HEK293 (cell line): ENCODE data around the gene RDH5.

Source experiments
- ATF2 ChIP-seq: fragments of 450-650 bp; formaldehyde crosslinking; IDR thresholded peaks from 2 replicates; pipeline ENCODE4 v1.5.1; 2016; ENCODE audit warnings: missing biosample characterization, missing genetic modification characterization, low read depth
- BCL11B ChIP-seq: fragments of 450-650 bp; formaldehyde crosslinking; IDR thresholded peaks from 2 replicates; pipeline ENCODE4 v1.5.1; 2016; ENCODE audit warnings: low read depth, missing biosample characterization, missing genetic modification characterization
- KLF16 ChIP-seq: fragments of 450-650 bp; formaldehyde crosslinking; IDR thresholded peaks from 2 replicates; pipeline ENCODE4 v1.5.1; 2017; ENCODE audit warnings: missing biosample characterization, missing genetic modification characterization
- KLF8 ChIP-seq: fragments of 450-650 bp; formaldehyde crosslinking; IDR thresholded peaks from 2 replicates; pipeline ENCODE4 v1.5.1; 2016; ENCODE audit warnings: missing biosample characterization, missing genetic modification characterization
- PBX3 ChIP-seq: sonication (generic); formaldehyde crosslinking; IDR thresholded peaks from 2 replicates; pipeline ENCODE4 v1.8.1; 2022; ENCODE audit warnings: mild to moderate bottlenecking, moderate library complexity, missing genetic modification reagents
- PRDM6 ChIP-seq: fragments of 450-650 bp; formaldehyde crosslinking; IDR thresholded peaks from 2 replicates; pipeline ENCODE4 v1.5.1; 2017; ENCODE audit warnings: missing biosample characterization, missing genetic modification characterization
- SP2 ChIP-seq: fragments of 450-650 bp; formaldehyde crosslinking; IDR thresholded peaks from 2 replicates; pipeline ENCODE4 v1.5.1; 2016; ENCODE audit warnings: missing biosample characterization, missing genetic modification characterization
- ZBTB26 ChIP-seq: fragments of 450-650 bp; formaldehyde crosslinking; optimal IDR thresholded peaks from 2 replicates; pipeline ENCODE3; 2016; ENCODE audit warnings: missing biosample characterization, mild to moderate bottlenecking, missing genetic modification characterization
- ZFP3 ChIP-seq: fragments of 450-650 bp; formaldehyde crosslinking; IDR thresholded peaks from 2 replicates; pipeline ENCODE4 v1.5.1; 2016; ENCODE audit warnings: low read depth, missing biosample characterization, missing genetic modification characterization
- ZNF138 ChIP-seq: fragments of 450-650 bp; formaldehyde crosslinking; IDR thresholded peaks from 2 replicates; pipeline ENCODE4 v1.5.1; 2016; ENCODE audit warnings: missing biosample characterization, missing genetic modification characterization, borderline replicate concordance
- ZNF324 ChIP-seq: fragments of 450-650 bp; formaldehyde crosslinking; IDR thresholded peaks from 2 replicates; pipeline ENCODE4 v1.5.1; 2016; ENCODE audit warnings: missing biosample characterization, missing genetic modification characterization
- ZNF350 ChIP-seq: fragments of 450-650 bp; formaldehyde crosslinking; IDR thresholded peaks from 2 replicates; pipeline ENCODE4 v1.5.0; 2017; ENCODE audit warnings: missing biosample characterization, mild to moderate bottlenecking, missing genetic modification characterization
- ZNF548 ChIP-seq: fragments of 450-650 bp; formaldehyde crosslinking; IDR thresholded peaks from 2 replicates; pipeline ENCODE4 v1.5.1; 2016; ENCODE audit warnings: missing biosample characterization, missing genetic modification characterization
- ZNF560 ChIP-seq: fragments of 450-650 bp; formaldehyde crosslinking; IDR thresholded peaks from 2 replicates; pipeline ENCODE4 v1.5.1; 2017; ENCODE audit warnings: missing biosample characterization, missing genetic modification characterization, borderline replicate concordance
- ZNF837 ChIP-seq: fragments of 450-650 bp; formaldehyde crosslinking; IDR thresholded peaks from 2 replicates; pipeline ENCODE4 v1.5.1; 2016; ENCODE audit warnings: missing biosample characterization, missing genetic modification characterization
- TF ChIP-seq, protein P1 (sequence below): fragments of 450-650 bp; formaldehyde crosslinking; IDR thresholded peaks from 2 replicates; pipeline ENCODE4 v1.5.1; 2016; ENCODE audit warnings: missing biosample characterization, missing genetic modification characterization
- TF ChIP-seq, protein P2 (sequence below): fragments of 450-650 bp; formaldehyde crosslinking; IDR thresholded peaks from 2 replicates; pipeline ENCODE4 v1.5.1; 2016; ENCODE audit warnings: missing biosample characterization, missing genetic modification characterization, borderline replicate concordance
- TF ChIP-seq, protein P3 (sequence below): fragments of 450-650 bp; formaldehyde crosslinking; IDR thresholded peaks from 2 replicates; pipeline ENCODE4 v1.5.1; 2017; ENCODE audit warnings: missing biosample characterization, missing genetic modification characterization
- TF ChIP-seq, protein P4 (sequence below): fragments of 450-650 bp; formaldehyde crosslinking; IDR thresholded peaks from 2 replicates; pipeline ENCODE4; 2016; ENCODE audit warnings: missing biosample characterization, missing genetic modification characterization
- TF ChIP-seq, protein P5 (sequence below): fragments of 450-650 bp; formaldehyde crosslinking; conservative IDR thresholded peaks from 2 replicates; pipeline ENCODE4 v1.5.1; 2016; ENCODE audit warnings: low read depth, missing biosample characterization, missing genetic modification characterization

Gene RDH5

DNA sequence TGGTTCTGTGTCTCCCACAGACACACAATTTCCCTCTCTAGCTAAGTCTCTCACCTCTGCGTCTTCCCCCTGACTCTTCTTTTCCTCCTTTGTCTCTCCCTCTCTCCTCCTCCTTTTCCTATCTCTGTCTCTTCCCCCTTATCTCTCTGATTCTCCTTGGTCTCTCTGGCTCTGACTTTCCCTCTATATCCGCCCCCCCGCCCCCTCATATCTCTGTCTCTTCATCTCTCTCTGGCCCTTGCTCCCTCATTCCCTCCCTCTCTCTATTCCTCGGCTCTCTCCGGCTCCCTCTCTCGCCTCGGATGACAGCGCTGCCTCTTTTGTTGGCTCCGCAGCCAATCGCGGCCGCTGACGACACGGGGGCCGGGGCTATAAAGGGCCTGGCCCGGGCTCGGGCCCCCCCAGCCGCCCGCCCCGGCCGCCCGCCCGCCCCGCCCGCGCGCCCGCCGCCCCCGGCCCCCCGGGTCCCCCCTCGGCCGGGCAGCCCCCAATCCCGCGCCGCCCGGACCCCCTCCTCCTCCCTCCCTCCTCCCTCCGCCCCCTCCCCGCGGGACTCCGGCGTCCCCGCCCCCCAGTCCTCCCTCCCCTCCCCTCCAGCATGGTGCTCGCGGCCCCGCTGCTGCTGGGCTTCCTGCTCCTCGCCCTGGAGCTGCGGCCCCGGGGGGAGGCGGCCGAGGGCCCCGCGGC, 22.7 kb downstream of the RDH5 start, which contains the start of gene GDF11 (continued):
- TF ChIP-seq PRDM6 (no peak), ZNF350 (tag by site-specific recombination) (no peak), ATF2 (tag by site-specific recombination) (no peak), PBX3 (CRISPR knock-in tag) (no peak), KLF8 (tag by site-specific recombination) (0 out of 2 replicates have a peak, but pooled peaks have one; percentile 35), ZNF138 (tag by site-specific recombination) (no peak), ZNF324 (tag by site-specific recombination) (peak; percentile 47; the same call in 1 of the 2 replicates), SP2 (tag by site-specific recombination) (peak; percentile 56), KLF16 (0 out of 2 replicates have a peak, but pooled peaks have one; percentile 46), ZNF837 (tag by site-specific recombination) (no peak), ZFP3 (tag by site-specific recombination) (no peak), BCL11B (peak; percentile 28; the same call in 1 of the 2 replicates), ZNF560 (tag by site-specific recombination) (no peak), ZBTB26 (tag by site-specific recombination) (no peak), ZNF548 (no peak)
- TF ChIP-seq, protein P1, sequence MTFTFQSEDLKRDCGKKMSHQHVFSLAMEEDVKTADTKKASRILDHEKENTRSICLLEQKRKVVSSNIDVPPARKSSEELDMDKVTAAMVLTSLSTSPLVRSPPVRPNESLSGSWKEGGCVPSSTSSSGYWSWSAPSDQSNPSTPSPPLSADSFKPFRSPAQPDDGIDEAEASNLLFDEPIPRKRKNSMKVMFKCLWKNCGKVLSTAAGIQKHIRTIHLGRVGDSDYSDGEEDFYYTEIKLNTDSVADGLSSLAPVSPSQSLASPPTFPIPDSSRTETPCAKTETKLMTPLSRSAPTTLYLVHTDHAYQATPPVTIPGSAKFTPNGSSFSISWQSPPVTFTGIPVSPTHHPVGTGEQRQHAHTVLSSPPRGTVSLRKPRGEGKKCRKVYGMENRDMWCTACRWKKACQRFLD (tag by site-specific recombination), result no peak
- TF ChIP-seq, protein P2, sequence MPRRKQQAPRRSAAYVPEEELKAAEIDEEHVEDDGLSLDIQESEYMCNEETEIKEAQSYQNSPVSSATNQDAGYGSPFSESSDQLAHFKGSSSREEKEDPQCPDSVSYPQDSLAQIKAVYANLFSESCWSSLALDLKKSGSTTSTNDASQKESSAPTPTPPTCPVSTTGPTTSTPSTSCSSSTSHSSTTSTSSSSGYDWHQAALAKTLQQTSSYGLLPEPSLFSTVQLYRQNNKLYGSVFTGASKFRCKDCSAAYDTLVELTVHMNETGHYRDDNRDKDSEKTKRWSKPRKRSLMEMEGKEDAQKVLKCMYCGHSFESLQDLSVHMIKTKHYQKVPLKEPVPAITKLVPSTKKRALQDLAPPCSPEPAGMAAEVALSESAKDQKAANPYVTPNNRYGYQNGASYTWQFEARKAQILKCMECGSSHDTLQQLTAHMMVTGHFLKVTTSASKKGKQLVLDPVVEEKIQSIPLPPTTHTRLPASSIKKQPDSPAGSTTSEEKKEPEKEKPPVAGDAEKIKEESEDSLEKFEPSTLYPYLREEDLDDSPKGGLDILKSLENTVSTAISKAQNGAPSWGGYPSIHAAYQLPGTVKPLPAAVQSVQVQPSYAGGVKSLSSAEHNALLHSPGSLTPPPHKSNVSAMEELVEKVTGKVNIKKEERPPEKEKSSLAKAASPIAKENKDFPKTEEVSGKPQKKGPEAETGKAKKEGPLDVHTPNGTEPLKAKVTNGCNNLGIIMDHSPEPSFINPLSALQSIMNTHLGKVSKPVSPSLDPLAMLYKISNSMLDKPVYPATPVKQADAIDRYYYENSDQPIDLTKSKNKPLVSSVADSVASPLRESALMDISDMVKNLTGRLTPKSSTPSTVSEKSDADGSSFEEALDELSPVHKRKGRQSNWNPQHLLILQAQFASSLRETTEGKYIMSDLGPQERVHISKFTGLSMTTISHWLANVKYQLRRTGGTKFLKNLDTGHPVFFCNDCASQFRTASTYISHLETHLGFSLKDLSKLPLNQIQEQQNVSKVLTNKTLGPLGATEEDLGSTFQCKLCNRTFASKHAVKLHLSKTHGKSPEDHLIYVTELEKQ (tag by site-specific recombination), result no peak
- TF ChIP-seq, protein P3, sequence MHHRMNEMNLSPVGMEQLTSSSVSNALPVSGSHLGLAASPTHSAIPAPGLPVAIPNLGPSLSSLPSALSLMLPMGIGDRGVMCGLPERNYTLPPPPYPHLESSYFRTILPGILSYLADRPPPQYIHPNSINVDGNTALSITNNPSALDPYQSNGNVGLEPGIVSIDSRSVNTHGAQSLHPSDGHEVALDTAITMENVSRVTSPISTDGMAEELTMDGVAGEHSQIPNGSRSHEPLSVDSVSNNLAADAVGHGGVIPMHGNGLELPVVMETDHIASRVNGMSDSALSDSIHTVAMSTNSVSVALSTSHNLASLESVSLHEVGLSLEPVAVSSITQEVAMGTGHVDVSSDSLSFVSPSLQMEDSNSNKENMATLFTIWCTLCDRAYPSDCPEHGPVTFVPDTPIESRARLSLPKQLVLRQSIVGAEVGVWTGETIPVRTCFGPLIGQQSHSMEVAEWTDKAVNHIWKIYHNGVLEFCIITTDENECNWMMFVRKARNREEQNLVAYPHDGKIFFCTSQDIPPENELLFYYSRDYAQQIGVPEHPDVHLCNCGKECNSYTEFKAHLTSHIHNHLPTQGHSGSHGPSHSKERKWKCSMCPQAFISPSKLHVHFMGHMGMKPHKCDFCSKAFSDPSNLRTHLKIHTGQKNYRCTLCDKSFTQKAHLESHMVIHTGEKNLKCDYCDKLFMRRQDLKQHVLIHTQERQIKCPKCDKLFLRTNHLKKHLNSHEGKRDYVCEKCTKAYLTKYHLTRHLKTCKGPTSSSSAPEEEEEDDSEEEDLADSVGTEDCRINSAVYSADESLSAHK (tag by site-specific recombination), result 0 out of 2 replicates have a peak, but pooled peaks have one; percentile 14
- TF ChIP-seq, protein P4, sequence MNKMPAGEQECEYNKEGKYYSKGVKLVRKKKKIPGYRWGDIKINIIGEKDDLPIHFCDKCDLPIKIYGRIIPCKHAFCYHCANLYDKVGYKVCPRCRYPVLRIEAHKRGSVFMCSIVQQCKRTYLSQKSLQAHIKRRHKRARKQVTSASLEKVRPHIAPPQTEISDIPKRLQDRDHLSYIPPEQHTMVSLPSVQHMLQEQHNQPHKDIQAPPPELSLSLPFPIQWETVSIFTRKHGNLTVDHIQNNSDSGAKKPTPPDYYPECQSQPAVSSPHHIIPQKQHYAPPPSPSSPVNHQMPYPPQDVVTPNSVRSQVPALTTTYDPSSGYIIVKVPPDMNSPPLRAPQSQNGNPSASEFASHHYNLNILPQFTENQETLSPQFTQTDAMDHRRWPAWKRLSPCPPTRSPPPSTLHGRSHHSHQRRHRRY (tag by site-specific recombination), result 0 out of 2 replicates have a peak, but pooled peaks have one; percentile 33
- TF ChIP-seq, protein P5, sequence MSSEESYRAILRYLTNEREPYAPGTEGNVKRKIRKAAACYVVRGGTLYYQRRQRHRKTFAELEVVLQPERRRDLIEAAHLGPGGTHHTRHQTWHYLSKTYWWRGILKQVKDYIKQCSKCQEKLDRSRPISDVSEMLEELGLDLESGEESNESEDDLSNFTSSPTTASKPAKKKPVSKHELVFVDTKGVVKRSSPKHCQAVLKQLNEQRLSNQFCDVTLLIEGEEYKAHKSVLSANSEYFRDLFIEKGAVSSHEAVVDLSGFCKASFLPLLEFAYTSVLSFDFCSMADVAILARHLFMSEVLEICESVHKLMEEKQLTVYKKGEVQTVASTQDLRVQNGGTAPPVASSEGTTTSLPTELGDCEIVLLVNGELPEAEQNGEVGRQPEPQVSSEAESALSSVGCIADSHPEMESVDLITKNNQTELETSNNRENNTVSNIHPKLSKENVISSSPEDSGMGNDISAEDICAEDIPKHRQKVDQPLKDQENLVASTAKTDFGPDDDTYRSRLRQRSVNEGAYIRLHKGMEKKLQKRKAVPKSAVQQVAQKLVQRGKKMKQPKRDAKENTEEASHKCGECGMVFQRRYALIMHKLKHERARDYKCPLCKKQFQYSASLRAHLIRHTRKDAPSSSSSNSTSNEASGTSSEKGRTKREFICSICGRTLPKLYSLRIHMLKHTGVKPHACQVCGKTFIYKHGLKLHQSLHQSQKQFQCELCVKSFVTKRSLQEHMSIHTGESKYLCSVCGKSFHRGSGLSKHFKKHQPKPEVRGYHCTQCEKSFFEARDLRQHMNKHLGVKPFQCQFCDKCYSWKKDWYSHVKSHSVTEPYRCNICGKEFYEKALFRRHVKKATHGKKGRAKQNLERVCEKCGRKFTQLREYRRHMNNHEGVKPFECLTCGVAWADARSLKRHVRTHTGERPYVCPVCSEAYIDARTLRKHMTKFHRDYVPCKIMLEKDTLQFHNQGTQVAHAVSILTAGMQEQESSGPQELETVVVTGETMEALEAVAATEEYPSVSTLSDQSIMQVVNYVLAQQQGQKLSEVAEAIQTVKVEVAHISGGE (tag by site-specific recombination), result peak; percentile 20; the same call in 1 of the 2 replicates
